HG03432 (cell line): ENCODE results near the gene KLK11.
"Not testable (repeated sequence)": the region's sequence is repeated elsewhere in the genome, so short reads cannot be mapped to it uniquely, and the experiment has no call there.

Experiments
- ATAC-seq: cut with Tn5 transposase; IDR thresholded peaks from one replicate; pipeline ENCODE4 v1.9.1; 2021; ENCODE audit warnings: mild to moderate bottlenecking, moderate library complexity; ENCODE audit not compliant: unreplicated experiment

KLK11 gene

GRCh38 chr19:51006406-51006805 is 20.0 kb downstream of the KLK11 start:
- ATAC-seq: no peak

GRCh38 chr19:51005248-51005647 is 21.2 kb downstream of the KLK11 start:
- ATAC-seq: no peak

GRCh38 chr19:51003316-51003715 is 23.1 kb downstream of the KLK11 start:
- ATAC-seq: no peak

- ATAC-seq: no peak
Observed at GRCh38 chr19:51002542-51003311, 23.7 kb downstream of the KLK11 start.

- no peak for ATAC-seq
Observed at GRCh38 chr19:51002089-51002532, 24.3 kb downstream of the KLK11 start.

- no peak for ATAC-seq
Observed at GRCh38 chr19:51001515-51001914, 24.9 kb downstream of the KLK11 start, which contains the start of gene KLK8. TSS of gene KLK8 (minus strand) at chr19:51001604. CDS start at chr19:51001167, 437 bp downstream.

- ATAC-seq: no peak
Observed at GRCh38 chr19:51000981-51001380, 25.4 kb downstream of the KLK11 start.

- ATAC-seq: no peak
Observed at GRCh38 chr19:51000426-51000825, 26.0 kb downstream of the KLK11 start.

GRCh38 chr19:50998686-50999085 is 27.7 kb downstream of the KLK11 start:
- no peak for ATAC-seq

- ATAC-seq: no peak
Observed at GRCh38 chr19:50998061-50998460, 28.4 kb downstream of the KLK11 start.

GRCh38 chr19:50994129-50994528 is 32.3 kb downstream of the KLK11 start:
- ATAC-seq: no peak

GRCh38 chr19:50992666-50993035 is 33.8 kb downstream of the KLK11 start:
- no peak for ATAC-seq

- not testable (repeated sequence) for ATAC-seq
Observed at GRCh38 chr19:50984416-50984815, 42.0 kb downstream of the KLK11 start.

GRCh38 chr19:50983625-50984292 is 42.7 kb downstream of the KLK11 start, which contains the start of gene KLK7:
TSS of gene KLK7 (minus strand) at chr19:50983917. CDS start at chr19:50982399, 1,518 bp downstream.
- ATAC-seq: no peak

GRCh38 chr19:50982186-50982585 is 44.2 kb downstream of the KLK11 start:
- no peak for ATAC-seq

- ATAC-seq: no peak
Observed at GRCh38 chr19:50981587-50982146, 44.7 kb downstream of the KLK11 start.

- ATAC-seq: no peak
Observed at GRCh38 chr19:50980208-50980607, 46.2 kb downstream of the KLK11 start.

GRCh38 chr19:50979758-50980157 is 46.7 kb downstream of the KLK11 start:
- ATAC-seq: no peak

GRCh38 chr19:50978772-50979390 is 47.5 kb downstream of the KLK11 start:
- ATAC-seq: no peak

- ATAC-seq: no peak
Observed at GRCh38 chr19:50977626-50978025, 48.8 kb downstream of the KLK11 start.

GRCh38 chr19:50975766-50976165 is 50.6 kb downstream of the KLK11 start:
- ATAC-seq: no peak
